Esophagus squamous epithelium (tissue), 5 donors: Measurements from ENCODE around the gene ZBTB38. TPM values are rescaled to one million over a fixed set of nuclear protein-coding genes. Genes with fewer than 3 reads are reported as not detected.

Experiments used
- DNase-seq: peaks from one replicate; lab custom pipeline; 2025; lab: John Stamatoyannopoulos, UW
- H3K27ac ChIP-seq, 4 donors: fragments of 200-600 bp; sonication (generic); one replicate each; pipeline ENCODE4 v1.5.1; 2016 to 2019; ENCODE audit warnings: mild to moderate bottlenecking in 1 of 4
- H3K27me3 ChIP-seq, 4 donors: fragments of 200-600 bp; sonication (generic); 1 replicate in 3 of 4; 2 replicates in 1 of 4; pipeline versions ENCODE4 v1.5.1 to v1.6.0; 2017 to 2021; ENCODE audit warnings: antibody characterized with exemption in 1 of 4
- H3K36me3 ChIP-seq, 3 donors: fragments of 200-600 bp; sonication (generic); one replicate each; pipeline ENCODE4 v1.5.1; 2016 to 2019
- H3K4me1 ChIP-seq, 3 donors: fragments of 200-600 bp; sonication (generic); one replicate each; pipeline ENCODE4 v1.5.1; 2017 to 2019
- H3K4me3 ChIP-seq, 4 donors: fragments of 200-600 bp; sonication (generic); 1 replicate in 3 of 4; 2 replicates in 1 of 4; pipeline ENCODE4 v1.5.1; 2016 to 2019; ENCODE audit warnings: mild to moderate bottlenecking in 2 of 4, moderate library complexity in 1 of 4
- H3K9me3 ChIP-seq, 3 donors: fragments of 200-600 bp; sonication (generic); one replicate each; pipeline ENCODE4 v1.5.1; 2016 to 2019
- CTCF ChIP-seq, 6 experiments: fragments of 450-650 bp in 4 of 6; fragments of 200-600 bp in 2 of 6; sonication (generic) in 2 of 6; IDR thresholded peaks; one replicate each; pipeline ENCODE4 v1.5.1; 2016 to 2019; ENCODE audit warnings: antibody characterized with exemption in 6 of 6, mild to moderate bottlenecking in 4 of 6, moderate library complexity in 4 of 6
- POLR2A ChIP-seq, 4 donors: fragments of 450-650 bp; IDR thresholded peaks; one replicate each; pipeline ENCODE4 v1.6.1; 2017; ENCODE audit warnings: antibody characterized with exemption in 4 of 4, mild to moderate bottlenecking in 4 of 4, moderate library complexity in 3 of 4
- WGBS, 2 donors: methylation state at CpG; one replicate each; pipeline ENCODE4 v1.1.5; 2018; 5-methylcytosine and 5-hydroxymethylcytosine counted together
- intact Hi-C: fragments of 100-400 bp; cut with DNase I; formaldehyde crosslinking; loops from one replicate; pipeline ENCODE4 v1.15.0; 2022
- total RNA-seq, 4 donors: library from RNA; depleted of rRNA; stranded (reverse); fragments of >200 nt; gene quantifications; one replicate each; pipeline ENCODE4 v1.1.0, GENCODE V29; 2016
- donor health status: DM: yes; HTN: yes; CAD: no.

ZBTB38 gene
- total RNA-seq, 4 donors from 2014 or later = 15.6 to 54.4 (median 33.1) TPM

DNA sequence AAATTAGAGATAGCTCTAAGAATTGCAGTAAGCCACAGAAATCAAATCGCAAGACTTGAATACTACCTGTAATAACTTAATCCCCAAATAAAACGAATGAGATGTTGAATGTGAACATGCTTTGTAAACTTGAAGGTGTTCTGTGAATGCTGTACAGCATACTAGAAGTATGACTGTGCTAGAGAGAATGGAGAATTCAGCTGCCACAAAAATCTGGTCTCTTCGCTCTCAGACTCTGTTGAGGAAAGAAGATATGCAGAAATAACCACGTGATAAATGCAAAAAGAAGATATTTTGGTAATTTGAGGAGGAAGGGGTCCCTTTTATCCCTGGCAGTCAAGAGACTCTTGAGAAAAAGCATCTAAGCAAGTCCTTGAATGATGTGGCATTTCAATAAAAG, 37.3 kb downstream of the ZBTB38 start:
- H3K4me3 ChIP-seq = no peak overlapping the region
- peak overlapping the region in 3 of 4 donors; percentile 71 to 97 (median 93) for H3K27ac ChIP-seq
- no peak for DNase-seq
- intact Hi-C loops = no loop called here
- no peaks in the 10 kb centered on the region for H3K27me3 ChIP-seq
- H3K36me3 ChIP-seq = peaks cover 0 to 54% (median 0%) of the 10 kb centered on the region in 3 donors
- 86 to 93% methylated on average over 4 of the region's 4 CpGs for WGBS, 2 donors
- TF ChIP-seq CTCF (IDR thresholded peaks at IDR 0.05) (no peak), POLR2A (IDR thresholded peaks at IDR 0.05) (no peak)
- H3K9me3 ChIP-seq = no peaks in the 10 kb centered on the region
- peaks cover 22 to 92% (median 40%) of the 10 kb centered on the region in 3 donors for H3K4me1 ChIP-seq

DNA sequence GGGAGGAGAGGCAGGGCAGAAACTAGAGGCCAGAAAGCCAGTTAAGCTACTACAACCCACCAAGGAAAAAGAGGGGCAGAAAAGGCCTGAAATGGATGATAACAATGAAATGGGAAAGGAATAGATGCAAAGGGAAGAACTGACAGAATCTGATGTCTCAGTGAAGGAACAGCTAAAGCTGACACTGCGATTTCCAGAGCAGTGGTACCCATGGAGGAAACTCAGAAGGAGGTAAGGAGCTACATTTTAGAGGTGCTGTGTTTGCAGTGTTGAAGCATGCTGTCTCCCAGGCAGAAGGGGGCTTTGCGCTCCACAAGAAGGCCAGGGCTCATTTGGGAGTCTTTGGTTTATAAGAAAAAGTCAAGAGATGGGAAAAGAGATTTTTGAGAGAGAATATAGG, 38.0 kb downstream of the ZBTB38 start:
- peak overlapping the region; percentile 15 to 97 (median 82) for H3K27ac ChIP-seq
- intact Hi-C loops = no loop called here
- H3K4me3 ChIP-seq = no peak overlapping the region
- 93 to 97% methylated on average over 2 of the region's 2 CpGs for WGBS, 2 donors
- H3K9me3 ChIP-seq = no peaks in the 10 kb centered on the region
- H3K36me3 ChIP-seq = peaks cover 0 to 54% (median 0%) of the 10 kb centered on the region in 3 donors
- DNase-seq = no peak
- peaks cover 24 to 92% (median 42%) of the 10 kb centered on the region in 3 donors for H3K4me1 ChIP-seq
- no peak for TF ChIP-seq POLR2A (IDR thresholded peaks at IDR 0.05)
- no peak for TF ChIP-seq CTCF (IDR thresholded peaks at IDR 0.05)
- H3K27me3 ChIP-seq = no peaks in the 10 kb centered on the region

- H3K27ac ChIP-seq = peak overlapping the region; percentile 15 to 97 (median 82)
- H3K36me3 ChIP-seq = peaks cover 0 to 54% (median 0%) of the 10 kb centered on the region in 3 donors
- peaks cover 20 to 92% (median 44%) of the 10 kb centered on the region in 3 donors for H3K4me1 ChIP-seq
- TF ChIP-seq CTCF (IDR thresholded peaks at IDR 0.05) = no peak
- no peak for TF ChIP-seq POLR2A (IDR thresholded peaks at IDR 0.05)
- no peak for DNase-seq
- H3K9me3 ChIP-seq = no peaks in the 10 kb centered on the region
- intact Hi-C loops = no loop called here
- H3K4me3 ChIP-seq = no peak overlapping the region
- no peaks in the 10 kb centered on the region for H3K27me3 ChIP-seq
- WGBS, 2 donors = 47 to 69% methylated on average over 4 of the region's 4 CpGs
These were observed 38.7 kb downstream of the ZBTB38 start for GRCh38 chr3:141407047-141407446.

DNA sequence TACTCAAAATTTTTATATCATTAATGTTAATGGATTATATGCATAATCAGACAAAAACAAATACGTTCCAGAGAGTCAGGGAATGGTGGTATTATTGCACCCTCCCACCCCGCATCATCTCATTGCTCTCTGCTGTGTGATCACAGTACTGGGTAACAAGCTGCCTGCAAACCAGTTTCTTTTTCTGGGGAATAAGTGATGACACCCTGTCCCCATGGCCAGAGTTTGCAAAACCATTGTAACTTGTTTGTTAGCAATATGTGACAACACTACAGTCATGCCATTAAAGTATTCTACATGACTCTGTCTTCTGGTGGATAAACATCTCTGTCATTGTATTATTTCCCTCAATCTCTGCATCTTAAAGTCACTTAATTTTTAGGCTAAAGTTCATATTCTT, 39.5 kb downstream of the ZBTB38 start:
- peak overlapping the region in 3 of 4 donors; percentile 71 to 97 (median 93) for H3K27ac ChIP-seq
- intact Hi-C loops = no loop called here
- WGBS, 2 donors = 96 to 98% methylated on average over 2 of the region's 2 CpGs

More for the DNA sequence above, 39.5 kb downstream of the ZBTB38 start:
- DNase-seq = no peak
- H3K4me1 ChIP-seq = peaks cover 20 to 97% (median 45%) of the 10 kb centered on the region in 3 donors
- H3K9me3 ChIP-seq = no peaks in the 10 kb centered on the region
- peaks cover 0 to 54% (median 0%) of the 10 kb centered on the region in 3 donors for H3K36me3 ChIP-seq
- no peak for TF ChIP-seq POLR2A (IDR thresholded peaks at IDR 0.05)
- TF ChIP-seq CTCF (IDR thresholded peaks at IDR 0.05) = no peak
- H3K4me3 ChIP-seq = no peak overlapping the region
- H3K27me3 ChIP-seq = no peaks in the 10 kb centered on the region
